Measurements from ENCODE around the gene SLC25A47.
"Not testable (repeated sequence)": the region's sequence is repeated elsewhere in the genome, so short reads cannot be mapped to it uniquely, and the experiment has no call there.

Gene SLC25A47

DNA sequence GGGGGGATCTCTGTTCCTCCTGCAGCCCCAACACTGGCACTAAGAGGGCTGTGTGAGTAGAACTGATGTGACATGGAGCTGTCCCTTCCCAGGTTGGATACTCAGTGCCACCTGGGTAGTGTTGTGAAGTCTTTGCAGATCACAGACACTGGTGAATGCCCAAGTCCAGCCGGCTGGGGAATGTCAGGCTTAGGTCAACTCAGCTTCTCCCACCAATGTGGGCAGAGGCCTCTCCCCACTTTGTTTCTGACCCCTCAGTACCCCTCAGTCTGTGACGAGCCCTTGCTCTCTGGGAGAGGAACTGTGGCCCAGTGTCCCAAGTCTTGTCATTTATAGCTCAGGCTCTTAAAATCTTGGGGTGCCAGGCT, 28.2 kb upstream of the SLC25A47 start:
- no peak for DNase-seq (ENCODE audit: low read depth)
- TF ChIP-seq CTCF (conservative IDR thresholded peaks at IDR 0.05; ENCODE audit: low read depth, low read length): no peak
- H3K4me3 ChIP-seq (ENCODE audit: low read depth, low read length): no peak overlapping the region

GRCh38 chr14:100295376-100296105, 27.6 kb upstream of the SLC25A47 start:
- DNase-seq (ENCODE audit: low read depth): no peak
- H3K4me3 ChIP-seq (ENCODE audit: low read depth, low read length): no peak overlapping the region
- TF ChIP-seq CTCF (conservative IDR thresholded peaks at IDR 0.05; ENCODE audit: low read depth, low read length): no peak

DNA sequence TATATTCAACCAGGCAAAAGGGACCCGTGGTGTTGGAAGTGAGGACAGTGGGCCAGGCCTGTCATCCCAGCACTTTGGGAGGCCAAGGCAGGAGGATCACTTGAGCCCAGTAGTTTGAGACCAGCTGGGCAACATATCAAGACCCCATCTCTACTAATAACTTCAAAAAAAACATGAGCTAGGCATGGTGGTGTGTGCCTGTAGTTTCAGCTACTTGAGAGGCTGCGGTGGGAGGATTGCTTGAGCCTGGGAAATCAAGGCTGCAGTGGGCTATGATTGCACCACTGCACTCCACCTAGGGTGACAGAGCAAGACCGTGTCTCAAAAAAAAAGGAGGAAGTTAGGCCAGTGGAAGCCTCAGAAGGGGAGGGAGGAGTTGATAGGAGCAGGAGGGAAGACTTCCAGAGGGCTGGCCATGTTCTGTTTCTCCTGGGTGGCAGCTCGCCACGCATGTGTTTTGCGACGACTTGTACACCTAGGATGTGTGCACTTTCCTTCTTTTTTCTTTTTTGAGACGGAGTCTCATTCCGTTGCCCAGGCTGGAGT, 27.0 kb upstream of the SLC25A47 start:
- no peak for TF ChIP-seq CTCF (conservative IDR thresholded peaks at IDR 0.05; ENCODE audit: low read depth, low read length)
- DNase-seq (ENCODE audit: low read depth): no peak
- H3K4me3 ChIP-seq (ENCODE audit: low read depth, low read length): no peak overlapping the region

- H3K4me3 ChIP-seq (ENCODE audit: low read depth, low read length): not testable (repeated sequence)
Measured at GRCh38 chr14:100296729-100297128, 26.4 kb upstream of the SLC25A47 start.

DNA sequence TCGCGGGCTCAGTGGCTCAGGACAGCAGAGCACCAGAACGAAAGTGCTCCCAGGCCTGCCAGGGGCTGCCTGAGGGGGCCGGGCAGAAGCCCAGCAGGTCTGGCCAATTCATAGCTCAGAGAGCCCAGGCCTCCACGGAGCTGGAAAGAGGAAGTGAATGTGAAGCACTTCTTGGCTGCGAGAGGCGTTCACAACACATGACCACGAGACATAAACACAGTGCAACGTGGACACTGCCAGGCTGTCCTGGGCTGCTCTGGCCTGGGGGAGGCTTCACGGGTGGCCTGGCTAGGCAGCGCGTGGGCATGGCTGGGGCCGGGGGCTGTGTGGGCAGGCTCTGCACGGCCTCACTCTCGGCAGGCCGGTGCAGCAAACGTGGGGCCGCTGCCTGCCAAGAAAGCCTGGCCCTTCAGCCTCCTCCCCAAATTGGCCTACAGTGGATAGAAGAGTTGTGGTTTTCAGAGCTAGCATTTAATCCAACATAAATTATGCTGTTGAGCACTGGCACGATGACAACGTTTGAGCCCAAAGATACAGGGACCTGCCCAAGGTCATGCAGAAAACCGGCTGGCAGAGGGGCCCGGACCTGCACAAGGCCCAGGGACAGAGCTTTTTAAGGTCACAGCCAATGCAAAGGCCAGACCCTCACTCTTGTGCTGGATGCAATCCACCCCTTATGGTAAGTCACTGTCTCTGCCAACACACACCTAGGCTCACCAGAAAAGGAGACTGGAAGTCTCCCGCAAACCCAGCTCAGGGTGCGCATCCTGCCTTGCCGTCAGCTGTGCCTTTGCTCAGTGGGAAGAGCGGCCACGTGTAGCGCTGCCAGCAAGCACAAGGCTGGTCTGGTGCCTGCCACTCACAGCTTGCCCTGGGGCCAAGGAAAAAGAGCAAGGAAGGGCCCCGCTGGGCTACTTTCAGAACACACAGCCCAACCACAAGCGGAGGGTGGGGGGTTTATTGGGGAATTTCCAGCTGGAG, 25.5 kb upstream of the SLC25A47 start:
- no peak overlapping the region for H3K4me3 ChIP-seq (ENCODE audit: low read depth, low read length)
- peak; percentile 89 for DNase-seq (ENCODE audit: low read depth)
- no peak for TF ChIP-seq CTCF (conservative IDR thresholded peaks at IDR 0.05; ENCODE audit: low read depth, low read length)

More at GRCh38 chr14:100296729-100297128, 26.4 kb upstream of the SLC25A47 start:
- not testable (repeated sequence) for DNase-seq (ENCODE audit: low read depth)

DNA sequence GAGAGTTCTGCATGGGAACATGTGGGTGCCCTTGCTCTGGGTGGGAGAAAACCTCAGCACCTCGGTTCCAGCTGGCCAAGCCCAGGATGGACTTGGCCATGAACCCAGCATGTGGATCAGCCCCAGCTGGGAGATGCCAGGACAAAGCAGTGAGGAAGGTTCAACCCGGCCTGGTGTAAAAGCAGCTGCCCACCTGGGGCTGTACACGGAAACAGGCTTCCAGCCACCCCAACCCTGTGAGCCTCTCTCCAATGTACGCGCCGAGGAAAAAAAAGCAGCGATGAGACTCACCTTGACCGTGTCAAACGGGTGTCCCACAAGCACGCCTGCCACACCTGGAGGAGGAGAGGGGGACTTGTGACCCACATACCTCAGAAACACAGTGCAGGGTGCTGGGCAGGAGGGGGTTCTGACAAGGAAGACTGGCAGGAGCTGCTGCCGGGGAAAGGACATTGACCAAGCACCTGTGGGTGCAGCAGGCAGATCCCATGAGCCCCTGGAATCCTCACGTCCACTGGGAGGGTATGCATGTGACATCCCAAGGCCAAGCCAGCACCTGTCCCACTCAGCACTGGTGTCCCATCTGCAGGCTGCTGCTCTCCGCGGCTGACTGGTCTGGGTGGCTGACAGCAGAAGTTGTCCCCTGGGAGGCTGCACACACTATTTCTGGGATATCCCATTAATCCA, 24.4 kb upstream of the SLC25A47 start:
- TF ChIP-seq CTCF (conservative IDR thresholded peaks at IDR 0.05; ENCODE audit: low read depth, low read length): no peak
- no peak overlapping the region for H3K4me3 ChIP-seq (ENCODE audit: low read depth, low read length)
- DNase-seq (ENCODE audit: low read depth): no peak

DNA sequence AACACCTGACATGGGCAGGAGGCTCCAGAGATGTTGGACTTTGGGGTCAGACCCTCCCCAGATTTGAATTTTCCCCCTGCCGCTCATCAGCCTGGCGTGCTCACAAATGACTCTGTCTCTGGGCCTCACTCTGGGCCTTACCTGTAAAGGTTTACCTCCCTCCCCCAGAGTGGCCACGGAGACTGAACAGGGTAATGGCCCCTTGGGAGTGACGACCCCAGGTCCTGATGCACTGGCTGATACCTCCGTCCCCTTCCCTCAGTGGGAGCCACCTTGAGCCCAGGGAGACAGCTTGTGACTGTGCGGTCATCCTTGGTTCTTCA, 23.9 kb upstream of the SLC25A47 start:
- no peak for TF ChIP-seq CTCF (conservative IDR thresholded peaks at IDR 0.05; ENCODE audit: low read depth, low read length)
- H3K4me3 ChIP-seq (ENCODE audit: low read depth, low read length): no peak overlapping the region
- no peak for DNase-seq (ENCODE audit: low read depth)

Data from choroid plexus epithelial cell (primary cell).